Cardiac septum (tissue), 1 donor: ENCODE results near the gene DAGLA. TPM values are rescaled to one million over a fixed set of nuclear protein-coding genes. Genes with fewer than 3 reads are reported as not detected.

ENCODE experiments used
- DNase-seq: peaks from one replicate; pipeline ENCODE4 v3.0.0-alpha.2; 2020; ENCODE audit warnings: low spot score
- intact Hi-C: fragments of 100-400 bp; cut with DNase I; formaldehyde crosslinking; loops from one replicate; pipeline ENCODE4 v1.14.0; 2022
- total RNA-seq: library from RNA; stranded (reverse); fragmentation: NEBNext Ultra II Directional; extraction: Animal tissue kit (Norgen Biotek cat#: 25700); gene quantifications from one replicate; pipeline ENCODE4 v1.2.1, GENCODE V29; 2021
- donor health status: DM: no; HTN: no; CAD: no.

DAGLA gene
- total RNA-seq, 1 donor from 2014 or later: 3.3 TPM

GRCh38 chr11:61752925-61753521 is 72.8 kb downstream of the DAGLA start:
- intact Hi-C loops: no loop called here

GRCh38 chr11:61753672-61754071 is 73.5 kb downstream of the DAGLA start:
- no peak for DNase-seq
- intact Hi-C loops: no loop called here

More at GRCh38 chr11:61752925-61753521, 72.8 kb downstream of the DAGLA start:
- no peak for DNase-seq

- intact Hi-C loops: no loop called here
- no peak for DNase-seq
These were observed 74.6 kb downstream of the DAGLA start for GRCh38 chr11:61754534-61755482.

- intact Hi-C loops: no loop called here
These were observed 75.9 kb downstream of the DAGLA start for GRCh38 chr11:61756147-61756451.

GRCh38 chr11:61756452-61757212 is 76.4 kb downstream of the DAGLA start:
- no peak for DNase-seq
- intact Hi-C loops: no loop called here

More at GRCh38 chr11:61756147-61756451, 75.9 kb downstream of the DAGLA start:
- no peak for DNase-seq

GRCh38 chr11:61757213-61757862 is 77.1 kb downstream of the DAGLA start:
- intact Hi-C loops: no loop called here
- DNase-seq: no peak

GRCh38 chr11:61760946-61761345 is 80.8 kb downstream of the DAGLA start:
- intact Hi-C loops: no loop called here
- no peak for DNase-seq

GRCh38 chr11:61761440-61762222 is 81.4 kb downstream of the DAGLA start:
- DNase-seq: no peak
- intact Hi-C loops: no loop called here

GRCh38 chr11:61762223-61762615 is 82.0 kb downstream of the DAGLA start:
- no peak for DNase-seq
- intact Hi-C loops: no loop called here

GRCh38 chr11:61762798-61763197 is 82.6 kb downstream of the DAGLA start:
- DNase-seq: no peak
- intact Hi-C loops: no loop called here

GRCh38 chr11:61763930-61764605 is 83.9 kb downstream of the DAGLA start:
- intact Hi-C loops: no loop called here
- DNase-seq: no peak

GRCh38 chr11:61764606-61765260 is 84.5 kb downstream of the DAGLA start:
- intact Hi-C loops: no loop called here
- DNase-seq: no peak

GRCh38 chr11:61765550-61766253 is 85.5 kb downstream of the DAGLA start:
- intact Hi-C loops: no loop called here
- DNase-seq: no peak

- no peak for DNase-seq
These were observed 86.2 kb downstream of the DAGLA start for GRCh38 chr11:61766353-61766841.

GRCh38 chr11:61768376-61769076 is 88.3 kb downstream of the DAGLA start:
- no peak for DNase-seq
- intact Hi-C loops: no loop called here

More at GRCh38 chr11:61766353-61766841, 86.2 kb downstream of the DAGLA start:
- intact Hi-C loops: no loop called here

GRCh38 chr11:61769169-61769920 is 89.2 kb downstream of the DAGLA start:
- no peak for DNase-seq
- intact Hi-C loops: no loop called here
